Activated T-helper 2 cell treated with anti-CD3 and anti-CD28 coated beads, Interferon-gamma antibody, Interleukin-2, Interleukin-4, amounts not matched to agents 10 μg/mL and 5 μg/mL and 100 μg/mL, durations not matched to agents 14 hours and 24 hours and 36 hours (primary cell): ENCODE results near the gene GPER1. TPM values are rescaled to one million over a fixed set of nuclear protein-coding genes. Genes with fewer than 3 reads are reported as not detected.
A peak's percentile ranks its signal among the peaks of the same experiment; 100 is the strongest.

Experiments used
- DNase-seq: peaks from one replicate; pipeline ENCODE4 v3.0.0; 2021; ENCODE audit warnings: low spot score
- H3K27ac Mint-ChIP-seq: one replicate; pipeline ENCODE4 v1.8.0; 2021; ENCODE audit warnings: mixed read lengths
- H3K27me3 Mint-ChIP-seq: one replicate; pipeline ENCODE4 v1.8.0; 2021; ENCODE audit warnings: low read depth, mixed read lengths
- H3K36me3 Mint-ChIP-seq: one replicate; pipeline ENCODE4 v1.8.0; 2021; ENCODE audit warnings: low read depth, mixed read lengths
- H3K4me1 Mint-ChIP-seq: one replicate; pipeline ENCODE4 v1.8.0; 2021; ENCODE audit warnings: low read depth, mixed read lengths
- H3K4me3 Mint-ChIP-seq: one replicate; pipeline ENCODE4 v1.8.0; 2021; ENCODE audit warnings: low read depth, mild to moderate bottlenecking, moderate library complexity, mixed read lengths
- H3K9me3 Mint-ChIP-seq: one replicate; pipeline ENCODE4 v1.8.0; 2021; ENCODE audit warnings: mixed read lengths
- intact Hi-C: fragments of 100-400 bp; cut with micrococcal nuclease; formaldehyde crosslinking; loops from one replicate; pipeline ENCODE4 v1.15.1; 2023
- total RNA-seq: library from RNA; stranded (reverse); gene quantifications from 2 replicates; pipeline ENCODE4 v1.2.3, GENCODE V29; 2022

The GPER1 gene
- total RNA-seq, 1 donor from 2014 or later, result 0.37 TPM

DNA sequence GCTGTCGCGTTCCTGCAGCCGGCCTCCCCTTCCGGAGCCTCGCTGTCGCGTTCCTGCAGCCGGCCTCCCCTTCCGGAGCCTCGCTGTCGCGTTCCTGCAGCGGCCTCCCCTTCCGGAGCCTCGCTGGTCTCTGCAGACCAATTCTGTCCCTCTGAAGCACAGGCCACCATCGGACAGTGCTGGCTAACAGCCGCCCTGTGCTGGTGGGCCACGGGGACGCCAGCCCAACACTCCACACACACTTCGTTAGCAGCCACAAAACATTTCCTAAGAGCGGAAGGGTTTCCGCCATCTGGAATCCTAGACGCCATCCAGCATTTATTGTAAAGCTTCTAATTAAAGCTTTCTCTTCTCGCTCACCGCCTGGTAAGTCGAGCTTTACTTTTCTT is 11.2 kb downstream of the GPER1 start:
- intact Hi-C loops, result no loop called here
- H3K27me3 Mint-ChIP-seq, result no peaks in the 10 kb centered on the region
- H3K27ac Mint-ChIP-seq, result no peak overlapping the region
- no peaks in the 10 kb centered on the region for H3K9me3 Mint-ChIP-seq
- DNase-seq, result no peak
- no peak overlapping the region for H3K4me3 Mint-ChIP-seq
- H3K36me3 Mint-ChIP-seq, result peaks cover 9% of the 10 kb centered on the region
- H3K4me1 Mint-ChIP-seq, result peaks cover 10% of the 10 kb centered on the region

DNA sequence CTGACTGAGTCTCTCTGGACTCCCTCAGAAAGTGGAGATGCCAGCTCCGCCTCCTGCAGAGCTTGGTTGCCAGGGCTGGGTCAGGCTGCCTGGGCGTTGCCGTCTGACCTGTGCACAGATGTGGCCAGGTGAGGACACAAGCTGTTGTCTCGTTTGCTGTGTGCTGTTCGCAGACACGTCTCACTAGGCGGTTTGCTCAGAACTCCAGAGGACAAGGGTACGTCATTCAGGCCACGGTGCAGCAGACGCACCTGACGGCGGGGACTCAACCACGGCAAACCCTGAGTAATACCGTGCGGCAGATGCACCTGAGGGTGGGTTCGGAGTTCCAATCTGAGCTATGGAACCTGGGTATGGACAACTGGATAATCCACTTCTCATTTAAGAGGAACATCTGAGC is 11.7 kb downstream of the GPER1 start:
- Mint-ChIP-seq H3K27me3 (no peaks in the 10 kb centered on the region), H3K4me3 (no peak overlapping the region), H3K9me3 (no peaks in the 10 kb centered on the region), H3K27ac (no peak overlapping the region), H3K4me1 (peaks cover 14% of the 10 kb centered on the region), H3K36me3 (peaks cover 9% of the 10 kb centered on the region)
- no peak for DNase-seq
- intact Hi-C loops, result no loop called here

DNA sequence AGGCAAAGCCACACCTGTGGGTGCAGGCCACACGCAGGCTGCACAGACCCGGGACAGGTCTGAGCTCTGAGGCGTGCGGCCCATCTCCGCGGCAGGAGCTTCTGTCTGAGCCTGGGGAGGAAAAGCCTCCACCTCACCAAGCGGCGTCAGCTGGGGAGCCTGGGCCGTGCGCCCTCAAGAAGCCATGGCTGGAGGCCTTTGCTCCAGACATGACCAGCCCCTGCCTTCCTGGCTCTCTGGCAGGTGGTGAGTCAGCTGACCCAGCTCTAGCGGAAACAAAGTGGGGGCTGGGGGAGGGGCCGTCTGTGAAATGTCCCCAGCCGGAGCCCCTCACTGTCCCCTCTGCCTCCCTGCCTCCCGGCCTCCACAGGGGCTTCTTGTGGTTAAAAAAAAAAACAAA is 12.5 kb downstream of the GPER1 start:
- Mint-ChIP-seq H3K27ac (no peak overlapping the region), H3K4me3 (no peak overlapping the region), H3K9me3 (no peaks in the 10 kb centered on the region), H3K36me3 (peaks cover 9% of the 10 kb centered on the region), H3K4me1 (peaks cover 18% of the 10 kb centered on the region), H3K27me3 (no peaks in the 10 kb centered on the region)
- DNase-seq, result no peak
- intact Hi-C loops, result no loop called here

DNA sequence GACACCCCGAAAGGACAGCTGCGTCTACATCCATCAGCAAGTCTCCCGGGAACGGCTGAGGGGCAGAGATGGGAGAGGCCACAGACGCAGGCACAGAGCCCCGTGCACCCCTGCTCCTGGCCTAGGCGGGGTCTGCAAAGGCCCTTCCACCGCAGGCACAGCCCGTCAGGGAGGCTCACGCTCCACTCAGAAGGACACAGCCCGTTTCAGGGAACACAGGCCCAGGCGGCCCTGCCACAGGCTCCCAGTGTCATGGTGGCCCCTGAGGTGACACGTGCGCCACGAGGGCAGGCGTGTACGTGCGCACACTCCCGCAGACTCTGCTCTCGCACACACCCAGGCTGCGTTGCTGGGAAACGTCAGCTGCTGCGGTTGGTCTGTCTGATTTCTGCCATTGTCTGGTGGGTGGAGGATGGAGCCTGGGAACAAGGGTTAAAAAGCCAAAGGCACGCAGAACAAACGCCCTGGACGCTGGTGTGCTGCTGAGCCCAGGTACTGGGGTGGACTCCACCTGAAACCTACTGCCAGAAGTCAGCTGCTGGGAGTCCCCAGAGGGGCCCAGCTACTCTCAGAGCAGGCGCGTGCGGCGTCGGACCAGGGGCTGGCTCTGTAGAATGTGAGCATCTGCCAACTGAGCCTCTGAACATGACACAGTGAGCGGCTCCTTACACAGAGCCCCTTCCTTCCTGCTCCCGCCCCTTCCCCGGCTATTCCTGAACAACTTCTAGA is 13.1 kb downstream of the GPER1 start:
- intact Hi-C loops, result no loop called here
- H3K27ac Mint-ChIP-seq, result no peak overlapping the region
- H3K27me3 Mint-ChIP-seq, result no peaks in the 10 kb centered on the region
- no peak for DNase-seq
- no peak overlapping the region for H3K4me3 Mint-ChIP-seq
- H3K4me1 Mint-ChIP-seq, result peaks cover 18% of the 10 kb centered on the region
- peaks cover 9% of the 10 kb centered on the region for H3K36me3 Mint-ChIP-seq
- H3K9me3 Mint-ChIP-seq, result no peaks in the 10 kb centered on the region

DNA sequence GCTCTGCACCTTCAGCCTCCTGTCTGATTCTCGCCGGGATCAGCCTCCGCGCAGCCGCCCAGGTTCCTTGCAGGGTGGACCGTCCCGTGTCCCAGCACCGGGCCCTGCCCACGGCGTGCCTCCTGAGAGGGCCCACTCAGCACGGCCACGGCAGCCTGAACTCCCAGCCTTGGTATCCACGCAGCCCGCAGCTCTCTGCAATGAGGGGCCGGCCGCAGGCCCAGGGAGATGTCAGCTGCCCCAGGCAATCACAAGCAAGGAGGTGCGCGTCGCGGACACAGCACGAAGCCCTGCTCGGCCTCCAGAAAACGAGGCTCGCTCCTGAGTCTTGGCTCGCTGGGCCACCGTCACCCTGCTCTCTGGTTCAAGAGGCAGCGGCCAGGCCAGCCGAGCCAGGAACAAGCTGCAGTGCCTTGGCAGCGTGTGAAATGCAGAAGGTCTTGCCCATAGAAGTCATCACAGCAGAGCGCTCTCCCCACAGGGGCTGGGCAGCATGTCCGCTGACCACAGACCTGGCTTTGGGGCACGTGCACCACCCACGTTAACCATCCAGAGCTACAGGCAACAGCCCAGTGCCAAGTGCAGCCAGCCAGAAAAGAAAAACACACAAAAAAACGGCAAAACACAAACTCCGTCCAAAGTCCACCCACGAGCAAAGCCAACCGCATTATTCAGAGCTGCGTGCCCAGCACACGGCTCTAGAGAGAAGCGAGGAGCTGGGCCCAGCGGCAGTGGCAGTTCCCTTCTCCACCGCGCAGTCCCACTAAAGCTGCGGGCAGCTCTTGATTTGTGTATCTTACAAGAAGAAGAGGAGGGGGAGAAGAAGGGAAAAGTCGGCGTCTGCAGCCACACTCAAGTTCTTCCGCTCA is 13.9 kb downstream of the GPER1 start:
- no peak overlapping the region for H3K27ac Mint-ChIP-seq
- H3K4me3 Mint-ChIP-seq, result no peak overlapping the region
- H3K4me1 Mint-ChIP-seq, result peaks cover 18% of the 10 kb centered on the region

DNA sequence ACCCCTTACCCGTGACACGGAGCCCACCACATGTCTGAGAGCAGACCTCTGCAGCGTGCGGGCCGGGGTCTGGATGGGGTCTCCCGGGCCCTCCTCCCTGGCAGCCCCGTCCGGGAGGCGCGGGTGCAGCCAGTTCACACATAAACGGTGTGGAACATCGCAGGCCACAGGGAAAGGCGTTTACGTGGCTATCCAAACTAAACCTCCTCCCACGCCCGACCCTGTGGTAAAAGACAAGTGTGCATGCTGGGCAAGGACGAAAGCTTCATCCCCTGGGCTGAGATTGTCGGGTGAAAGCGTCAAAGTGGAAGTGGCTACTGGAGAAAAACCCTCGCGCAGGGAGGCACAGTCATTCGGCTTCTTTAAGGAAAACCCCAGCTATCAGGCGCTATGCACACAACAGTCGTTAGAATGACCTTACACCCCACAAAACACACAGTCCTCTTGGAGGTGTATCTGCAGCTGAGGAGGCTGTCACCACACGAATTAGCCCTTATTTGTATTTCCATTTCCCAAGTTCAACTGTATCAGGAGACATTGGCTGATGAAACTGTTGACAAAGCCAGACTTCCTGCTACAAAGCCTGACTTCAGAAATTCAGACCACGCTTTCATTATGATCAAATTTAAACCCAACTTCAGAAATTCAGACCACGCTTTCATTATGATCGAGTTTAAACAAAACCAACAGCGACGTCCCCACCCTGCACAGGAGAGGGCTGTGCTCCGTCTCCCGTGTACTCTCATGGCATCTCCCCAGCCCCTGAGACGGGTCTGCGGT is 15.3 kb downstream of the GPER1 start:
- peaks cover 18% of the 10 kb centered on the region for H3K4me1 Mint-ChIP-seq
- H3K9me3 Mint-ChIP-seq, result no peaks in the 10 kb centered on the region
- H3K36me3 Mint-ChIP-seq, result peaks cover 1% of the 10 kb centered on the region
- peak overlapping the region; percentile 81 for H3K27ac Mint-ChIP-seq
- intact Hi-C loops, result no loop called here
- peak overlapping the region; percentile 54 for H3K4me3 Mint-ChIP-seq
- DNase-seq, result no peak
- no peaks in the 10 kb centered on the region for H3K27me3 Mint-ChIP-seq

More for the DNA sequence above, 13.9 kb downstream of the GPER1 start:
- no peaks in the 10 kb centered on the region for H3K27me3 Mint-ChIP-seq
- peaks cover 9% of the 10 kb centered on the region for H3K36me3 Mint-ChIP-seq
- no peak for DNase-seq
- H3K9me3 Mint-ChIP-seq, result no peaks in the 10 kb centered on the region
- intact Hi-C loops, result no loop called here

DNA sequence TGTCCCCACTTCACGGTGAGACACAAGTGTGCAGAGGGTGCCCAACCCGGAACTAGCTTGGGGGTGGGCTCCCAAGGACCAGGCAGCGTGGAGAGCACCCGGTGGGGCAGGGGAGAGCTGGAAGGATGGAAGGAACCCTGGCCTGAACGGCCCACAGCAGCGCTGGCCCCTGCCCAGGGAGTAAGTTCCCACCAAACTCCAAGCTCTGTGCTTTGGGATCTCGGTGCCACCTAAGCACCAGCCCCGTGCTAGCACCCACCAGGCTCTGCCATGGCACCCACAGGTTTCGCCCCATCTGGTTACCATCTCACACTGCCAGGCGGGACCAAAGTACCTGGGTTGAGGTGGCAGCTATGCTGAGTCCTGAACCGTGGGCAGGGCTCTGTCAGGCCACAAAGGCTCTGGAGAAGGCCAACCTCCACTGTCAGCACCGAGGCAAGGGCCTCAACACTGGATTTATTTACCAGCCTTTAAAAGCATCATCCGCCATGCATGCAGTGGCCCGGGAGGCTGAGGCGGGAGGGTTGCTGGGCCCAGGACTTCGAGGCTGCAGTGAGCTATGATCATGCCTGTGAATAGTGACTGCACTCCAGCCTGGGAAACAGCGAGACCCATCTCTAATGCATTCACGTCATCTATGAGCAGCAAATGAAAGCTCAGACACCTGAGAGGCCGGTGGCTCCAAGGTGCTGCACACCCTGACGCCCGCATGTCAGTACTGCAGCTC is 16.0 kb downstream of the GPER1 start:
- no peaks in the 10 kb centered on the region for H3K27me3 Mint-ChIP-seq
- intact Hi-C loops, result no loop called here
- H3K4me3 Mint-ChIP-seq, result peak overlapping the region; percentile 54
- no peaks in the 10 kb centered on the region for H3K9me3 Mint-ChIP-seq
- H3K36me3 Mint-ChIP-seq, result no peaks in the 10 kb centered on the region
- H3K27ac Mint-ChIP-seq, result peak overlapping the region; percentile 81
- peaks cover 18% of the 10 kb centered on the region for H3K4me1 Mint-ChIP-seq
- no peak for DNase-seq

DNA sequence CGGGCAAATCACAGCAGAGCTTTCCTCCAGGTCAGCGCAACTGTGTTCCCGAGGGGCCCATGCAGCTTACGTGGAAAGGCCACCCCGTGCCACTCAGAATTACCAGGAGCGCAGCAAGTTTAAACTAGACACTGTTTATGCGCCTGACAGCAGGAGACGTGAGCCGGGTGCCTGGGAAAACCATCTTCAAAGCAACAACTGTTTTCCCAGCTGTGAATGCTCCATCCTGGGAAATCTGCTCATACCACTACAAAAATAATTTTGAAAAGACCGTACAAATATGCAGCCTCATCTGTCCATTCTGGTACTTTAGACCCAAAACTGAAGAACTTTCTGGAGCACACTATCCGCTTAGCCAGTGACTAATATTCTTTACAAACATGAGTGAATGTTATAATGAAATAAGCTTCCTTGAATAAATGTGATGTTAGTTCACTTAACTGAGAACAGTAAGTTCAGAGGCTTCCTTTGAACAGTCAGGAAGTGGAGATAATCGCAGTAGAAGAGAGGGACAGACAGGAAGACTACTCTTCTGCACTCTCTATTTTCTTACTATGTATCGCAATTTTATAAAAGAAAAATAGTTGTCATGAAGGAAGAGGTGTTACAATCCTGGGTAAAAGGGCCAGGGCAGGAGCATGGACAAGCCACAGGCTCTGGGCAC is 16.7 kb downstream of the GPER1 start:
- Mint-ChIP-seq H3K36me3 (no peaks in the 10 kb centered on the region), H3K9me3 (no peaks in the 10 kb centered on the region), H3K4me3 (no peak overlapping the region), H3K27ac (no peak overlapping the region), H3K27me3 (no peaks in the 10 kb centered on the region), H3K4me1 (peaks cover 18% of the 10 kb centered on the region)
- DNase-seq, result no peak
- intact Hi-C loops, result no loop called here

DNA sequence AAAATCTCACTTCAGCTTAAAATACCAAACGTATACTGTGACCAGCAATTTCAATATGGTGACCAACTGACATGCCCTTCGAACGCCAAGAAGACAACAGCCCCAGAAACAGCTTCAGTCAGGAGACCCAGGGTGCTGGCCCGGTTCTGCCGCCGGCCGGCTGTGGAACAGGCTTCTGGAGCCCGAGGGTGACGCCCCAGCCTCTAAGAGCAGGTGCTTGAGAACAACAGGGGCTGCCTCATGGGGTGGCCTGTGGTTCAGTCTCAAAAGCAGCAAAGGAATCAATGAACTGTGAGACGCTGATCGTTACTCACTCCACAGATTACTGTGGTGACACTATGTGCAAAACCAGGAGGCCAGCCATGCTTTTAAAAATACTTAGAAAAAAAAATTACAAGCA is 17.3 kb downstream of the GPER1 start:
- intact Hi-C loops, result no loop called here
- peaks cover 18% of the 10 kb centered on the region for H3K4me1 Mint-ChIP-seq
- no peaks in the 10 kb centered on the region for H3K27me3 Mint-ChIP-seq
- H3K27ac Mint-ChIP-seq, result no peak overlapping the region
- H3K36me3 Mint-ChIP-seq, result no peaks in the 10 kb centered on the region
- no peaks in the 10 kb centered on the region for H3K9me3 Mint-ChIP-seq
- DNase-seq, result no peak
- no peak overlapping the region for H3K4me3 Mint-ChIP-seq

DNA sequence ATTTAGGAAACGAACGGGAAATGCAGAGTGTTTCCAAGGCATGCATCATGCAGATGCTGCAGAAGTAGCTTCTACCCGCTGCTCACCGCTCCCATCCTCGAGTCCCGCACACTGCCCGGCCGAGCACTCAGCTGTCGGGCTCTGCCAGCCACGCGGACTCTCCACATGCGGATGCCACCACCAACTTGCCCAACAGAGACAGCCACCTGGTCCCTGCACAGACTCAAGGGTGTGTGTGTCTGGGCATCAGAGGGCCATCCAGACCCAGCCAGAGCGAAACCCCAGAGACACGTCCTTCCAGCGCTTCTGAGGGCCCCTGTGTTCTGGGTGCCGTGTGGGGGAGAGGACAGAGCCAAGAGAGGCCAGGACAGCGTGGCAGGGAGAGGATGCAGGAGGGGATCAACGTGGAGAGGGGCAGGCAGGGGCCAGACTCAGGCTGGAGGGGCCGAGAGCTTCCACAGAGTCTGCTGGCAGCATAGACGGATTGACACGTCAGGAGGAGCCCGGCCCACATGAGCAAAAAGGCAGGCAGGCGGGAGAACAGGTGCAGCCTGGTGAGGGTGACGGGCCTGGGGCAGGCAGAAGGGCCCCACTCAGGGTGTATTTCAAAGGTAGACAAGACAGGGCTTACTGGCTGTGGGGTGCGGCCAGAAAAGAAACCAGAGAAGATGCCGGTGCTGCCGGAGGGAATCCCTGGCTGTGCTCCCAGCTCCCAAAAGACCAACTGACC is 18.3 kb downstream of the GPER1 start:
- H3K4me1 Mint-ChIP-seq, result peaks cover 18% of the 10 kb centered on the region
- no peaks in the 10 kb centered on the region for H3K27me3 Mint-ChIP-seq
- no peak overlapping the region for H3K4me3 Mint-ChIP-seq
- H3K36me3 Mint-ChIP-seq, result no peaks in the 10 kb centered on the region
- no peak for DNase-seq
- H3K27ac Mint-ChIP-seq, result no peak overlapping the region
- no peaks in the 10 kb centered on the region for H3K9me3 Mint-ChIP-seq
- intact Hi-C loops, result no loop called here

DNA sequence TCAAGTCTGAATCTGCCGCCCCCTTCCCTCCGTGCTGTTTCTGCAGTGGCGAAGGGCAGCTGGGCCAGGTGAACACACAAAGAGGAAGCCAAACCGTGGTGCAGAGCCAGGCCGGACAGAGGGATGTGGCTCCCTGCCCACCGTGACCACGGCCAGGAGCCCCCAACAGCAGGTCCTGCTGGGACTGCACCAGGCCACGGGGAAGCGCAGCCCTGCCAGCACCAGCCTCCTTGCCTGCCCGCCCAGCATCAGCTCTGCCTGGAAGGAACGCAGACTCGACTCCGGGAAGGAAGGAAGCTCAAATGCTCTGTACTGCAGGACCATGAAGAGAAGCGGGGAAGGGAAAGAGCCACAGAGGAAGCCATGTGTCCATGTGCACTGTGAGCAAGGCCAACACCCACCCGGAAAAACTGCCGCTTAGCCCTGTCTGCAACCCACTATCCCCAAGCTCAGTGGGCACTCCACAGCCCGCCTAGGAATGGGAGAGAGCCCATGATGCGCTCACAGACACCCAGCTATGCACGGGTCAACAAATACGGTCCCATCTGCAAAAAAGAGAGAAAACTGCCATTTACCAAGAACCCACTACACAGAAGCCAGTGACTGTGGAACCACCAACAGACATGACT is 19.0 kb downstream of the GPER1 start:
- no peaks in the 10 kb centered on the region for H3K9me3 Mint-ChIP-seq
- H3K27me3 Mint-ChIP-seq, result no peaks in the 10 kb centered on the region
- intact Hi-C loops, result no loop called here
- H3K4me1 Mint-ChIP-seq, result peaks cover 18% of the 10 kb centered on the region
- no peak overlapping the region for H3K27ac Mint-ChIP-seq
- no peak for DNase-seq
- H3K4me3 Mint-ChIP-seq, result no peak overlapping the region
- no peaks in the 10 kb centered on the region for H3K36me3 Mint-ChIP-seq
